Neural cell (in vitro differentiated cells): ENCODE results near the gene FGGY.
"Not testable (repeated sequence)": the region's sequence is repeated elsewhere in the genome, so short reads cannot be mapped to it uniquely, and the experiment has no call there.

Experiments
- EZH2 ChIP-seq: fragments of 200-600, 300-800 bp; shearing (Covaris generic), sonication (generic); IDR thresholded peaks from 2 replicates; pipeline ENCODE4 v1.6.1; 2014; ENCODE audit warnings: antibody characterized with exemption, low read length, borderline replicate concordance, mild to moderate bottlenecking; ENCODE audit not compliant: insufficient read depth, poor library complexity, severe bottlenecking
- POLR2AphosphoS5 ChIP-seq: IDR thresholded peaks from 2 replicates; pipeline ENCODE4 v1.6.1; 2012
- TF ChIP-seq, protein P1 (sequence below): fragments of 450-650 bp; IDR thresholded peaks from 2 replicates; pipeline ENCODE4 v1.5.1; 2014; ENCODE audit warnings: antibody characterized with exemption, mild to moderate bottlenecking, moderate library complexity; ENCODE audit not compliant: poor library complexity, severe bottlenecking
- TF ChIP-seq, protein P2 (sequence below): IDR thresholded peaks from 2 replicates; pipeline ENCODE4 v1.6.1; 2012; ENCODE audit warnings: borderline replicate concordance

DNA sequence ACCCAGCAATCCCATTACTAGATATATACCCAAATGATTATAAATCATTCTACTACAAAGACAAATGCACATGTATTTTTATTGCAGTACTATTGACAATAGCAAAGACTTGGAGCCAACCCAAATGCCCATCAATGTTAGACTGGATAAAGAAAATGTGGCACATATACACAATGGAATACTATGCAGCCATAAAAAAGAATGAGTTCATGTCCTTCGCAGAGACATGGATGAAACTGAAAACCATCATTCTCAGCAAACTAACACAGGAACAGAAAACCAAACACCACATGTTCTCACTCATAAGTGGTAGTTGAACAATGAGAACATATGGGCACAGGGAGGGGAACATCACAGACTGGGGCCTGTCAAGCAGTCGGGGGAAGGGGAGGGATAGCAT is 414.0 kb downstream of the FGGY start:
- not testable (repeated sequence) for TF ChIP-seq POLR2AphosphoS5, EZH2
- TF ChIP-seq, protein P1, sequence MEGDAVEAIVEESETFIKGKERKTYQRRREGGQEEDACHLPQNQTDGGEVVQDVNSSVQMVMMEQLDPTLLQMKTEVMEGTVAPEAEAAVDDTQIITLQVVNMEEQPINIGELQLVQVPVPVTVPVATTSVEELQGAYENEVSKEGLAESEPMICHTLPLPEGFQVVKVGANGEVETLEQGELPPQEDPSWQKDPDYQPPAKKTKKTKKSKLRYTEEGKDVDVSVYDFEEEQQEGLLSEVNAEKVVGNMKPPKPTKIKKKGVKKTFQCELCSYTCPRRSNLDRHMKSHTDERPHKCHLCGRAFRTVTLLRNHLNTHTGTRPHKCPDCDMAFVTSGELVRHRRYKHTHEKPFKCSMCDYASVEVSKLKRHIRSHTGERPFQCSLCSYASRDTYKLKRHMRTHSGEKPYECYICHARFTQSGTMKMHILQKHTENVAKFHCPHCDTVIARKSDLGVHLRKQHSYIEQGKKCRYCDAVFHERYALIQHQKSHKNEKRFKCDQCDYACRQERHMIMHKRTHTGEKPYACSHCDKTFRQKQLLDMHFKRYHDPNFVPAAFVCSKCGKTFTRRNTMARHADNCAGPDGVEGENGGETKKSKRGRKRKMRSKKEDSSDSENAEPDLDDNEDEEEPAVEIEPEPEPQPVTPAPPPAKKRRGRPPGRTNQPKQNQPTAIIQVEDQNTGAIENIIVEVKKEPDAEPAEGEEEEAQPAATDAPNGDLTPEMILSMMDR, result not testable (repeated sequence)
- TF ChIP-seq, protein P2, sequence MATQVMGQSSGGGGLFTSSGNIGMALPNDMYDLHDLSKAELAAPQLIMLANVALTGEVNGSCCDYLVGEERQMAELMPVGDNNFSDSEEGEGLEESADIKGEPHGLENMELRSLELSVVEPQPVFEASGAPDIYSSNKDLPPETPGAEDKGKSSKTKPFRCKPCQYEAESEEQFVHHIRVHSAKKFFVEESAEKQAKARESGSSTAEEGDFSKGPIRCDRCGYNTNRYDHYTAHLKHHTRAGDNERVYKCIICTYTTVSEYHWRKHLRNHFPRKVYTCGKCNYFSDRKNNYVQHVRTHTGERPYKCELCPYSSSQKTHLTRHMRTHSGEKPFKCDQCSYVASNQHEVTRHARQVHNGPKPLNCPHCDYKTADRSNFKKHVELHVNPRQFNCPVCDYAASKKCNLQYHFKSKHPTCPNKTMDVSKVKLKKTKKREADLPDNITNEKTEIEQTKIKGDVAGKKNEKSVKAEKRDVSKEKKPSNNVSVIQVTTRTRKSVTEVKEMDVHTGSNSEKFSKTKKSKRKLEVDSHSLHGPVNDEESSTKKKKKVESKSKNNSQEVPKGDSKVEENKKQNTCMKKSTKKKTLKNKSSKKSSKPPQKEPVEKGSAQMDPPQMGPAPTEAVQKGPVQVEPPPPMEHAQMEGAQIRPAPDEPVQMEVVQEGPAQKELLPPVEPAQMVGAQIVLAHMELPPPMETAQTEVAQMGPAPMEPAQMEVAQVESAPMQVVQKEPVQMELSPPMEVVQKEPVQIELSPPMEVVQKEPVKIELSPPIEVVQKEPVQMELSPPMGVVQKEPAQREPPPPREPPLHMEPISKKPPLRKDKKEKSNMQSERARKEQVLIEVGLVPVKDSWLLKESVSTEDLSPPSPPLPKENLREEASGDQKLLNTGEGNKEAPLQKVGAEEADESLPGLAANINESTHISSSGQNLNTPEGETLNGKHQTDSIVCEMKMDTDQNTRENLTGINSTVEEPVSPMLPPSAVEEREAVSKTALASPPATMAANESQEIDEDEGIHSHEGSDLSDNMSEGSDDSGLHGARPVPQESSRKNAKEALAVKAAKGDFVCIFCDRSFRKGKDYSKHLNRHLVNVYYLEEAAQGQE, result not testable (repeated sequence)
